Daoy (cell line): ENCODE measurements around the gene PPIL4. TPM values are rescaled to one million over a fixed set of nuclear protein-coding genes. Genes with fewer than 3 reads are reported as not detected.

Source experiments
- DNase-seq: peaks from one replicate; pipeline ENCODE4 v3.0.0-alpha.2; 2015; ENCODE audit warnings: low read depth
- total RNA-seq: library from RNA; depleted of rRNA; stranded (reverse); fragments of >200 nt; shearing (Covaris generic); gene quantifications from 2 replicates; pipeline ENCODE4 v1.2.3, GENCODE V29; 2014; rRNA removed

Gene PPIL4, protein sequence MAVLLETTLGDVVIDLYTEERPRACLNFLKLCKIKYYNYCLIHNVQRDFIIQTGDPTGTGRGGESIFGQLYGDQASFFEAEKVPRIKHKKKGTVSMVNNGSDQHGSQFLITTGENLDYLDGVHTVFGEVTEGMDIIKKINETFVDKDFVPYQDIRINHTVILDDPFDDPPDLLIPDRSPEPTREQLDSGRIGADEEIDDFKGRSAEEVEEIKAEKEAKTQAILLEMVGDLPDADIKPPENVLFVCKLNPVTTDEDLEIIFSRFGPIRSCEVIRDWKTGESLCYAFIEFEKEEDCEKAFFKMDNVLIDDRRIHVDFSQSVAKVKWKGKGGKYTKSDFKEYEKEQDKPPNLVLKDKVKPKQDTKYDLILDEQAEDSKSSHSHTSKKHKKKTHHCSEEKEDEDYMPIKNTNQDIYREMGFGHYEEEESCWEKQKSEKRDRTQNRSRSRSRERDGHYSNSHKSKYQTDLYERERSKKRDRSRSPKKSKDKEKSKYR
- 53.7 and 58.4 TPM in 2 replicates for total RNA-seq

DNA sequence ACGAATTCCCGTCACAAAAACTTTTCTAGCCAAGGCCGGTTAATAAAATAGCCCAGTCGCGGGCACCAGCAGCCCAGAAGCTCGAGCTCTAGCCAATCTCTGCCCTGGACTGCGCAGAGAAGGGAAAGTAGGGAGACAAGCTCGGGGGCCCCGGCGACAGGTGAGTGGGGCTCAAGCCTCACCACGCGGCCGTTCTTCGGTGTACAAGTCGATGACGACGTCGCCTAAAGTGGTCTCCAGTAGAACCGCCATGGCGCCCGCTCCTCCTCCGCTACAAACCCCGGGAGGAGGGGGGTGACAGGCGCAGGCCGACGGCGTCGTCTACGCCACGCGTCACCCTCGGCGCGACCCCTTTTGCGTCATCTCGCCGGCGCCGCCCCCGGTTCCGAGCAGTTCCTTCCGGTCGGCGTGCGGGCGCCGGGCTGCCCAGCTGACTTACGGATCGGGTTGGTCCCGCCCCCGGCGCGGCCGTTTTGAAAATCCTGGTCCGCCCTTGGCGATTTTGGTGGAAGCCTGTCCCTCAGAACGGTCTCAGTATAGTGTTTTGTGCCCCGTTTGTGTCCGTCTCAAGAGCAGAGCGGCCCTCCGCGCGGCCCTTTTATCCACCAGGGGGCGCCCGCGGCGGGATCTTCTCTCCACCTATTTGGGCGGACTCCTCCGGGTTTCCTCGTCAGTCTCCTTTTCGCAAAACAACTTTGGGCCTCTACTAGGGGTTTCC is at the start of gene PPIL4:
Gene PPIL4 (minus strand): TSS at position 290 of the 718 bp plus-strand sequence. CDS start 38 bp downstream, at position 252.
- DNase-seq = peak; percentile 99

DNA sequence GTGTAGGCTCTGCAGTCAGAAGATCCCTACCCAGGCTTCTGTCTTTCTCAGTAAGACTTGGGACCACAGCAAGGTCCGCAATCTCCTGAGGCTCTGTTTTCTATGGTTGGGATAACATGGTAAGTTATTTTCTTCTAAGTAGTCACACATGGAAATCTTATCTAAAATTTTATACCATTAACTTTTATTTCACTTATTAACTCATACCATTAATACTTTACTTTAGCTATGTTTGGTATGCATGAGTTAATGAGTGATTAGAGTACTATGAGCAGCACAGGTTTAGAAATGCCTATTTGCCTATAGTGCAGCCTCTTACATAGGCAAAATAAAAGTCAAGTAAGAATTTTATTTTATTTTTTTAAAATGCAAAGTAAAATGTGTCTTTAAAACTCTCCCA is 47.6 kb upstream of the PPIL4 start:
- DNase-seq = no peak

DNA sequence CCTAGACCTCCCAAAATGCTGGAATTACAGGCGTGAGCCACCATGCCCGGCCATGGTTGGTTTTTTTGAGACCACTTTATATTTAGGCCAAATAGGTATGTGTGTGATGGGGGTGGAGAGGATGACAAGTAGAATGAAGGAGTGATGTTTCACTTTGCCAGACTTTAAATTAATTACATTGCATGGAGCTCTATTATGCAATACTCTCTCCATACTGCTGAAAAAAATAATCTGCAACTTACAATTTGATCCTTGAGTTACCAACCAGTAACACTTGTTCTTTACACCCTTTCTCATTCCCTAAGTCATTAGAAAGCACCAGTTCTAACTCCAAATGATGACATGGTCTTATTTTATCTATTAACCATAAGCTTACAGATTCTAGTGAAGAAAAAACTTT is 47.1 kb upstream of the PPIL4 start:
- DNase-seq = no peak

DNA sequence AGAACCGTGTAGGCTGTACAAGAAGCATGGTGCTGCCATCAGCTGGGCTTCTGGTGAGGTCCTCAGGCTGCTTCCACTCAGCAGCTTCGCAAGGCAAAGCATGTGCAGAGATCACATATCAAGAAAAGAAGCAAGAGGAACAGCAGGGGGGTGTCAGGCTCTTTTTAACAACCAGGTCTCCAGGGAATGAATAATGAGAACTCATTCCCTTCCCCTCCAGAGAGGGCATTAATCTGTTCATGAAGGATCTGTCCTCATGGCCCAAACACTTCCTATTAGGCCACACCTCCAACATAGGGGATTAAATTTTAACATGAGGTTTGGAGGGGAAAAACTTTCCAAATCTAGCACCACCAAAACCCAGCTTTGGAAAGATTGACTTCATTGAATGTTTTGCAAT is 40.3 kb upstream of the PPIL4 start:
- no peak for DNase-seq

DNA sequence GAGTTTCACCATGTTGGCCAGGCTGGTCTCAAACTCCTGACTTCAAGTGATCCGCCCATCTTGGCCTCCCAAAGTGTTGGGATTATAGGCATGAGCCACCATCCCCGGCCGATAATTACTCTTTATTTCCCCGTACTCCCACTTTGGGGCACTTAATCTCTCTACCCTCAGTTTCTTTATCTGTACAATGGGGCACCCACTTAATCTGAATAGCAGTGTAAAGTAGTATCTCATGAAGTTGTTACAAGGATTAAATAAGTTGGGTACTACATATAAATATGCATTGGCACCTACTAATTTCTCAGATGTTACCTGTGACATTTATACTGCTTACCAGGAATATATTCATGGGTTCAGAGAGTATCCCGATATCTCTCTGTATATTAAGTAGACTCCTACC is 35.5 kb upstream of the PPIL4 start:
- DNase-seq = no peak

DNA sequence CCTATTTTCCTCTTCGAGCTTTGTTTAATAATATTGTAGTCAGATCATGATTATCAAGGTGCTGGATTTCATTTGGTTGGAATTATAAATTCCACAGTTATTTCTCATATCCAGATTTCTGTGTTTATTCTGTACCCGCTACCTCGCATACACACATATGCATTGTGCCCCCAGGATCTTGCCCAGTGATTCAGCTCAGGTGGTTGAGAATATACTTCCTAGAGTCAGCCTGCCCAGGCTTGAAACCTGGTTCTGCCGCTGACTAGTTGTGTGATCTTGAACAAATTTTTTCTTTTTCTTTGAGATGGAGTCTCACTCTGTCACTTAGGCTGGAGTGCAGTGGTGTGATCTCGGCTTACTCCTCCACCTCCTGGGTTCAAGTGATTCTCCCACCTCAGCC is 35.0 kb upstream of the PPIL4 start:
- DNase-seq = no peak

DNA sequence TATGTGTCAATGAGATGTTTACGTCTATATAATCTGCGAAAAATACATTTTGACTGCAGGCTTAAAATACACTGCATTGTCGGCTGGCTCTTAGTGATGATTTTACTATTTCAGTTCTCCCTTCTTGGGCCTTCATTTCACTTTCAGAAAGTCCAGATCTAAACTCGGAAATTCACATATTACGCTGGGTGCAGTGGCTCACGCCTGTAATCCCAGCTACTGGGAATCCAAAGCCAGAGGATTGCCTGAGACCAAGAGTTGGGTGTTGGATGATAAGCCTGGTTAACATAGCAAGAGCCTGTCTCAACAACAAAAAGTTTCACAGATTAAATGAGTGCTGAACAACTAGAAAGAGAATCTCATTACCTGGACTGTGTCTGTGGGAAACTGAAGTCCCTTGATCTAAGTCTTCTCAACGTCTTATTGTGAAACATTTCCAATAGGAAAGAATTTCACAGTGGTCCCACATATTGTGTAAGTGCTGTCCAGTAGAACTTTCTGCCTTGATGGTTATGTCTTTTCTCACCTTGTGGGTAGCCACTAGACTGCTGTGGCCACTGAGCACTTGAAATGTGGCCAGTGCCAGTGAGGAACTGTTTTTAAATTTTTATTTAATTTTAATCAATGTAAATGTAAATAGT is 22.2 kb upstream of the PPIL4 start:
- no peak for DNase-seq

DNA sequence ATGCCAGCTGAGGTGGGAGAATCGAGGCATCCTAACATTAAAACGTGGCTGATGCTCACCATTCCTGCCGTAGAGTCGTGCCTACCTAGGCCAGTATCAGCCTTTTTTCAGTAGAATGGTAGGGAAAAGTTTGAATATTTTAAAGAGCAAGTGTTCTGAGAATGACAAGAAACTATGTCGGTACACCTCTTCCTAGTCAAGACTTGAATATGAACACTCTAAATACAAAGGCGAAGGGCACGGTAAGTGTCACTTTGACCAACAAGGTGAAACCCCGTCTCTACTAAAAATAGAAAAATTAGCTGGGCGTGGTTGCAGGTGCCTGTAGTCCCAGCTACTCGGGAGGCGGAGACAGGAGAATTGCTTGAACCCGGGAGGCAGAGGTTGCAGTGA is 21.3 kb upstream of the PPIL4 start:
- DNase-seq = no peak

DNA sequence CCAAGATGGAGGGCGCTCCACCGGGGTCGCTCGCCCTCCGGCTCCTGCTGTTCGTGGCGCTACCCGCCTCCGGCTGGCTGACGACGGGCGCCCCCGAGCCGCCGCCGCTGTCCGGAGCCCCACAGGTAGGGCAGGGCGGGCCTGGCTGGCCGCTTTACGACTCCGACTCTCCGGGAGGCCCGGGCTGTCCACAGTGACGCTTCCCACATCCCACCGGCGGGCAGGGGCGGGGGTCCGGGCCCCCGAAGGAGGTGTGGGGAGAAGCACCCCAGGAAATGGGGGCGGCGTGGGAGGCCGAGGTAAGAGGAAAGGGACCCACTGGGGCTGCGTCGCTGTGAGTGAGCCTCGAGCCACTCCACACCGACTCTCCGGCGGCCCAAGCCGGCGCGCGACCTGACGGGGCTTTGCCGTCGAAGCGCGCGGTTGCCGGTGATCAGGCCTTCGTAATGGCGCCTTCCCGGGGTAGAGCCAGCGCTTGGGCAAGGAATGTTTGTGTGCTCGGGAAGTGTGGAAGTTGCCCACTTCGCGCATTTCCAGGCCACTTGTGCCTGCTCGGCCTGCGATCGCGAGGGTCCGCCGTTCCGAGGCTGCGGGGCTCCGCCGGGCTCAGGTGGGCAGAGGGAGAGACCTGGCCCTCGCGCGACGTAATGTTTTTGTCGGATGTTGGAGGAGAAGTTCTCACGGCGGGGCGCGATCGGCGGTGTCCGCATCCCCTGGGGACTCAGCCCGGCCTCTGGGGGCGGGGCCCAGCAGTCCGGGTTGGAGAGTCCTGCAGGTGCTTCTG is 20.8 kb upstream of the PPIL4 start:
- DNase-seq = peak; percentile 67

DNA sequence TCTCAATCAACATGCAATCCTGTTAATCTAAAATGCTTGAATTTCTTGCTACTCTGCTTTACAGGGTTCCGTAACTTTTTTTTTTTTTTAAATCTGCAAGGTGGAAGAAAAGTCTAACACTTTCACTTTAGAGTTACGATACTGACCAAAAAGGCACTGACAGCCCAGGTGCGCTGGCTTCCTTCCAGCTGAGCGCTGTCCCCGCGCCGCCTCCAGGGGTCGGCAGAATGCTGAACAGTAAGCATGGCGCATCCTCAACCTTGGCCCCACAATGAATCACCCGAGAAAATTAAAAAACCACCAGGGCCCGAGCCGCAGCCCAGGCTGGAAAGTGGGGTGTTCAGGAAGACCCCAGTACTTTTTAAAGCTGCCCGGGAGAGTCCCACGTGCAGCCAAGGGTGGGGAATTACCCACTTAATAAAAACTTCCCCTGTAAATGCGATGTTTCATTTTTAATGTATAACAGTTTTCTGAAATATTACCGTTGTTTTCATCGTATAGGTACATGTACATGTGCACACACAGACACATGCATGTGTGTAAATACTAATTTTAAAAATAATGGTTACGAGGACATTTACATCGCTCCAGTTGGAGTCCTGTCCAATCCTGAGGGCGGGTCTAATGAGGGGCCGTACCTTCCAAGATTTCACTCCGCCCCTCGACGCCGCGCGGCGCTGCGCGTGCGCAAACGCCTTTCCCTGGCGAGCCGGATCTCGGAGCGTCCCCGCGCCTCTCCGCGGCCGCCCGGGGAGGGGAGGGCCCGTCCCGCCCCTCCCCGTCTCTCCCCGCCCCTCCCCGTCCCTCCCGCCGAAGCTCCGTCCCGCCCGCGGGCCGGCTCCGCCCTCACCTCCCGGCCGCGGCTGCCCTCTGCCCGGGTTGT is 19.9 kb upstream of the PPIL4 start, which contains the start of gene GINM1:
Gene GINM1 (plus strand): TSS at position 849 of the 883 bp plus-strand sequence. CDS start 40 bp downstream, outside the sequence.
- DNase-seq = peak; percentile 99

DNA sequence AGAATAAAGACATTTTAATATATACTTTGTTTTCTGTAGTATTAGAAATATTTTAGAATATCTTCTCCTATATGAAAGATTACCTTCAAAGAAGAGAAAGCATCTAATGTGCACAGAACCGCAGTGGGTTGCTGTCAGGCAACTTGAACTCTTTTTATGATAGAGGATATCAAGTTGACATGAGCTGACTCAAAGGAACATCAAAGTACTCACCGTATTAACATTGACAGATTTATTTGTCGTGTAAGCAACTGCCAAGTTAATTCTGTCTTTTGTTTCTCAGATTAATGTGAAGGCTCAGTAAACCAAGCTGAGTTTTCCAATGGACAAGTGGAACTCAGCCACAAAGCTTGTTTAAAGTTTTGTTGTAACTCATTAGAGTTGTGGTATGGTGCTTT is 18.1 kb upstream of the PPIL4 start:
- DNase-seq = no peak

DNA sequence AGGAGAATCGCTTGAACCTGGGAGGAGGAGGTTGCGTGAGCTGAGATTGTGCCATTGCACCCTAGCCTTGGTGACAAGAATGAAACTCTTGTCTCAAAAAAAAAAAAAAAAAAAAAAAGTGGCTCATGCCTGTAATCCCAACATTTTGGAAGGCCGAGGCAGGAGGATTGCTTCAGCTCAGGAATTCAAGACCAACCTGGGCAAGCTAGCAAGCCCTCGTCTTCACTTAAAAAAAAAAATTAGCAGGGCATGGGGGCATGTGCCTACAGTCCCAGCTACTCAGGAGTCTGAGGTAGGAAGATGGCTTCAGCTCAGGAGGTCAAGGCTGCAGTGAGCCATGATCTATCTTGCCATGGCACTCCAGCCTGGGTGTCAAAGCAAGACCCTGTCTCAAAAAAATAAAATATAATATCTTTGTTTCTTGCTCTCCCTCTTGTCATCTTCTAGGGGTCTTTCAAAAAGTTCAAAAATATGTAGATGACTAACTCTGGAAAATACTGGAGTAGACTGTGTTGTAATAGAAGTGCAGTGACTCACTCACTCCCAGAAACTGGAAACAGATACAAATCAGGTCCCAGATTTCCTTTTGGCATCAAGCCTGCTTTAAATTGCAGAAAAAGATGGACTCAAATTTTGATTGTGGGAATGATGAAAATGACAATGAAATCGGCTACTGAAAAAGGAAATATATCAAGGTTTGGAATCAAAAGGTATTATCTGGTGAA is 17.5 kb upstream of the PPIL4 start:
- DNase-seq = peak; percentile 74

DNA sequence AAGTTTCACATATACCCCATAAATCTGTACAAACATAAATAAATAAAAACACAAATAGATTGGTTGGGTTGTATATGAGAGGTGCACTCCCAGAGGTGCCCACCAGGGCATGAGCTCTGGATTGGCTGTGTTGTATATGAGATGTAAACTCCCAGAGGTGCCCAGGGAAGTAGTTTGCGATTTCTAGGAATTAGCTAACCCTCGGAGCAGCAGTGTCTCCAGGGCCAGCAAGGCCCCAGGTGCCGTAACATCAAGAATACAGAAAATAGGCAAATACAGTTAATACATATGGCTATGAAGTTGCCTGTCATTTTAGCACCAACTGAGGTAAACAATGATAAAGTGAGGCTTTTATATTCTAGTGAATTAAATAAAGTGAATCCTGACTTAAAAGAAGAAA is 14.9 kb upstream of the PPIL4 start:
- DNase-seq = peak; percentile 15

DNA sequence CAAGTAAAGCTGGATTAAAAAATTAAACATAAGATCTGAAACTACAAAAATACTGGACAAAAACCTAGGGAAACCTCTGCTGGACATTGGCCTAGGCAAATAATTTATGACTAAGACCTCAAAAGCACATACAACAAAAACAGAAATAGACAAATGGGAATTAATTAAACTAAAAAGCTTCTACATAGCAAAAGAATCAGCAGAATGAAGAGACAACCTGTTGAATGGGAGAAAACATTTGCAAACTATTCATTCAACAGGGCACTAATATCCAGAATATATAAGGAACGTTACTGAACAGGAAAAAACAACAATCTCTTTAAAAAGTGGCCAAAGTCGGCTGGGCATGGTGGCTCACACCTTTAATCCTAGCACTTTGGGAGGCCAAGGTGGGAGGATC is 13.5 kb upstream of the PPIL4 start:
- no peak for DNase-seq

DNA sequence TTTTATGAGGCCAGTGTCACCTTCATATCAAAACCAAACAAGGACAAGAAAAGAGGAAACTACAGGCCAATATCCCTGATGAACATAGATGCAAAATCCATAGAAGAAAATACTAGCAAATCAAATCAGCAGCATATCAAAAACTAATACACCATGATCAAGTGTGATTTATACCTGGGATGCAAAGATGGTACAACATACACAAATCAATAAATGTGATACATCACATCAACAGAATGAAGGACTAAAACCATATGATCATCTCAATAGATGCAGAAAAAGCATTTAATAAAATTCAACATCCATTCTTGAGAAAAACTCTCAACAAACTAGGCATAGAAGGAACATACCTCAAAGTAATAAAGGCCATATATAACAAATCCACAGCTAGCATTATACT is 12.2 kb upstream of the PPIL4 start:
- no peak for DNase-seq

DNA sequence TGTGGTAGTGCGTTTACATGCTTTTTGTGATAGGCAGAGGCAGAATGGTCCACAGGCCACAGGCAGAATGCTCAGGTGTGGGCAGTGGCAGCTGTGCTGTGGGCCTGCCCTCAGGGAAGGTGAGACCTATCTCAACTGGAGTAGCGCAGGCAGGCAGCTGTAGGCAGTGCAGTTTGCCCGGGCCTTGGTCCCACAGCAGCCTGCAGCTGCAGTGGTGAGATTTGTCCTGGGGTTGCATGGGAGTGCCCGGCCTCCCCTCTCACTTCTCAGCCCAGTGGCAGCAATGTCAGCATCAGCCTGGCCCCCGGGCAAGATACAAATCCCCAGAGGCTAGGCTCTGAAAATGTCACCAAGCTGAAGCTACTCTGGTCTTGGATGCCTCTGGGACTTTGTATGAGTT is 6.1 kb upstream of the PPIL4 start:
- DNase-seq = no peak

DNA sequence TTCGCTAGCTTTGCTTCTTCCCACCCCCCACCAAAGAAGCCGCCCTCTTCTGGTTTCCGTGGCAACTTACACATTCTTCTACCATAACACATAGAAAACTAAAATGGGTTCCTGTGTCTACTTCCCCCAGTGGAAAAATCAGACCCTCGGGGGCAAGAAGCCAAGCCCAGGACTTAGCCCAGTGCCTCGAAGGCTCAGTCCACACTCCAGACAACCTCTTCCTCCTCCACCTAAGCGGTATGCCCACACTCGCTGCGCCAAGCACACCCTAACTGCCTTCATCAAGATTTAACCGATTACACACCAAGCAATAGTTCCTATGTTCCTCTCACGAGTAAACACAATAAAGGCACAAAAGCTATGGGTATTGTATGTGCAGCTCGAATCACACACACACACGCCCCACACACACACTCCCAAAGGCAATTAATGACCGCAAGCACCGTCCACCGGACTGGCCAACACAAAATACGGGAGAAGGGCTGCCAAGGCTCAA is 537 bp downstream of the PPIL4 start:
- DNase-seq = peak; percentile 53

DNA sequence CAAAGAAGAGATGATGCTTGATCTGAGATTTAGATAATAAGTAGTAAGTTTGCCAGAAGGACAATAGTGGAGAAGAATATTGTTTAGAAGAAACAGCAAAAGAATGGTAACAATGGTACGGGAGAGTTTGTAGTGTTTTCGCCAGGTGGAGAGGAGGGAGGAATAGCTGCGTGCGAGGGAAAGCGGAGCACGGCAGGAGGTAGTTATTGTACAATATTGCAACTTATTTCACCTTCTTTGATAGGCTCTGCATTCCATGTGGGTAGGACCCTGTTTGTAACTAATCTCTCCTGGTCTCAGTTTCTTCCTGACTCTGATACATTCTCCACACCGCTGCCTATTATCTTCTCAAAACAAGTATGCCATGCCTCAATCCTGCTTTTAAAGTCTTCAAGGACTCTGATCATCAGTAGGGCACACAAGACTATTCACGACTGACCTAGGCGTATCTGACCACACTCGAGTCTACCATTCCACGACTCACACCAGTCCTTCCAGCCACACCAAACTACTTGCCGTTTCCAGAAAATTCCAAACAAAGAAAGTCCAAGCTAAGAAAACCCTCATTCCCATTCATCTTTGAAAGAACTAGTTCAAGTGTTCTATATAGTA is 1.1 kb downstream of the PPIL4 start:
- no peak for DNase-seq

DNA sequence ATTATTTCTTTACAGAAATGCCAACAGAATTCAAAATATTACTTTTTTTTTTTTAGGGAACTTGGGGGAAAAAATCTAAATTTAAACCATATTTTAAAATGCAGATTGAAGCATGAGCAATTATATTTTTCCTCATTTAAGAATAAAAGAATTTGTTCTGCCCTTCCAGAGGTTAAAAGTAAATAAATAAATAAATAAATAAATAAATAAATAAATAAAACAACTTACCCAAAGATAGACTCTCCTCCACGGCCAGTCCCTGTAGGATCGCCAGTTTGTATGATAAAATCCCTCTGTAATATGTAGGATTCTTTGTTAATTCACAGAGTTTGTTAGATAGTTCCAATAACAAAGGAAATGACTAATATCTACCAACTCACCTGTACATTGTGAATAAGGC is 4.7 kb downstream of the PPIL4 start:
- no peak for DNase-seq
